PC-3 (cell line): ENCODE data around the gene MRPS11. TPM values are rescaled to one million over a fixed set of nuclear protein-coding genes. Genes with fewer than 3 reads are reported as not detected.
A peak's percentile ranks its signal among the peaks of the same experiment; 100 is the strongest.
"Not testable (repeated sequence)": the region's sequence is repeated elsewhere in the genome, so short reads cannot be mapped to it uniquely, and the experiment has no call there.

Source experiments
- ATAC-seq: fragments of 200-7000 bp; cut with Tn5 transposase; 2 replicates; pipeline ENCODE4 v1.9.1; 2020; ENCODE audit warnings: mild to moderate bottlenecking, moderate library complexity
- BruUV-seq: library from RNA; stranded (reverse); fragments of 400-500 nt; replicated peaks from 2 replicates; lab custom pipeline; 2021; lab: Mats Ljungman, UMichigan
- CTCF ChIA-PET: fragments of 300-600 bp; sonication (Branson Sonifier 250); formaldehyde crosslinking; loops from one replicate; lab custom pipeline; 2022; ENCODE audit warnings: antibody characterized with exemption; lab: Charles Lee
- POLR2A ChIA-PET: fragments of 300-600 bp; sonication (Branson Sonifier 250); formaldehyde crosslinking; loops from one replicate; lab custom pipeline; 2022; ENCODE audit warnings: antibody characterized with exemption; ENCODE audit not compliant: unreplicated experiment; lab: Charles Lee
- DNase-seq: peaks from one replicate; pipeline ENCODE4 v3.0.0-alpha.2; 2015
- H2AFZ ChIP-seq: fragments of 300-600 bp; sonication (generic); 2 replicates; pipeline ENCODE4 v1.6.0; 2016; ENCODE audit warnings: antibody characterized with exemption, low read length
- H3F3A ChIP-seq: fragments of 300-600 bp; sonication (generic); one replicate; pipeline ENCODE4 v1.6.0; 2017; ENCODE audit warnings: antibody characterized with exemption, low read length, control low read depth, mild to moderate bottlenecking; ENCODE audit not compliant: unreplicated experiment
- H3K27ac ChIP-seq: fragments of 300-600 bp; sonication (generic); 2 replicates; pipeline ENCODE4 v1.5.1; 2016; ENCODE audit warnings: mild to moderate bottlenecking, low read length
- H3K27me3 ChIP-seq: fragments of 300-600 bp; sonication (generic); 2 replicates; pipeline ENCODE4 v1.6.1; 2016; ENCODE audit warnings: low read length, mixed read lengths
- H3K36me3 ChIP-seq: fragments of 300-600 bp; sonication (generic); 2 replicates; pipeline ENCODE4 v1.6.1; 2016; ENCODE audit warnings: low read depth, mixed run types, low read length, mixed read lengths
- H3K4me1 ChIP-seq: fragments of 300-600 bp; sonication (generic); 2 replicates; pipeline ENCODE4 v1.5.1; 2016; ENCODE audit warnings: low read length; ENCODE audit not compliant: insufficient read depth
- H3K4me2 ChIP-seq: fragments of 300-600 bp; sonication (generic); 2 replicates; pipeline ENCODE4 v1.6.0; 2016; ENCODE audit warnings: low read length
- H3K4me3 ChIP-seq: fragments of 300-600 bp; sonication (generic); 2 replicates; pipeline ENCODE4 v1.5.1; 2016; ENCODE audit warnings: mild to moderate bottlenecking, low read length, mixed read lengths
- H3K79me2 ChIP-seq: fragments of 300-600 bp; sonication (generic); 2 replicates; pipeline ENCODE4 v1.6.1; 2017; ENCODE audit warnings: low read length, mixed read lengths
- H3K9ac ChIP-seq: fragments of 300-600 bp; sonication (generic); 2 replicates; pipeline ENCODE4 v1.6.0; 2016; ENCODE audit warnings: mild to moderate bottlenecking, low read length
- H3K9me2 ChIP-seq: fragments of 300-600 bp; sonication (generic); replicated peaks from 2 replicates; pipeline ENCODE4 v1.6.1; 2016; ENCODE audit warnings: mixed run types, low read length, mixed read lengths
- H3K9me3 ChIP-seq: fragments of 300-600 bp; sonication (generic); 2 replicates; pipeline ENCODE4 v1.6.1; 2016; ENCODE audit warnings: low read length, mixed read lengths
- H4K20me1 ChIP-seq: fragments of 300-600 bp; sonication (generic); 2 replicates; pipeline ENCODE4 v1.6.1; 2016; ENCODE audit warnings: low read length, mixed read lengths
- CTCF ChIP-seq: fragments of 300-600 bp; sonication (generic); conservative IDR thresholded peaks from 2 replicates; pipeline ENCODE4 v1.5.1; 2017; ENCODE audit warnings: antibody characterized with exemption, low read depth, mild to moderate bottlenecking, low read length
- EZH2 ChIP-seq: fragments of 300-600 bp; sonication (generic); IDR thresholded peaks from one replicate; pipeline ENCODE4 v1.6.1; 2017; ENCODE audit warnings: antibody characterized with exemption, mild to moderate bottlenecking, low read length; ENCODE audit not compliant: unreplicated experiment
- EZH2phosphoT487 ChIP-seq: fragments of 300-600 bp; sonication (generic); IDR thresholded peaks from 2 replicates; pipeline ENCODE4 v1.6.1; 2018; ENCODE audit warnings: mild to moderate bottlenecking, antibody characterized with exemption, low read length, borderline replicate concordance
- intact Hi-C: fragments of 100-400 bp; cut with micrococcal nuclease; formaldehyde crosslinking; loops from 2 replicates; pipeline ENCODE4 v1.9.0; 2023
- total RNA-seq: library from RNA; depleted of rRNA; stranded (reverse); fragments of >200 nt; gene quantifications from 2 replicates; pipeline ENCODE4 v1.2.3, GENCODE V29; 2014

MRPS11 gene
- total RNA-seq, 1 experiment from 2014 or later: 92.7 TPM

GRCh38 chr15:88513195-88513594, 45.7 kb downstream of the MRPS11 start:
- H3F3A ChIP-seq: no peaks in the 10 kb centered on the region
- TF ChIP-seq EZH2 (no peak), EZH2phosphoT487 (no peak), CTCF (no peak)
- no peak overlapping the region for H3K4me2 ChIP-seq
- H3K4me3 ChIP-seq: no peak overlapping the region
- no TSS peak for BruUV-seq
- no peaks in the 10 kb centered on the region for H3K27me3 ChIP-seq
- peaks cover 6% of the 10 kb centered on the region; the same call in 1 of the 2 replicates for H3K4me1 ChIP-seq
- DNase-seq (peak; percentile 51), ATAC-seq (peak; percentile 93)
- no peaks in the 10 kb centered on the region for H3K79me2 ChIP-seq
- no peaks in the 10 kb centered on the region for H3K36me3 ChIP-seq
- CTCF ChIA-PET: interaction anchor here (0.7 kb wide), 1 partner anchor 46 kb away, joined by 5 read pairs; the partner anchor contains the start of genes MRPL46 and MRPS11
- no peaks in the 10 kb centered on the region for H3K9me2 ChIP-seq
- no peak overlapping the region for H3K9ac ChIP-seq
- H2AFZ ChIP-seq: no peak overlapping the region
- H3K27ac ChIP-seq: no peak overlapping the region
- intact Hi-C loops: no loop called here
- H4K20me1 ChIP-seq: no peaks in the 10 kb centered on the region
- H3K9me3 ChIP-seq: no peaks in the 10 kb centered on the region
- POLR2A ChIA-PET: no interaction called here

- no peak for TF ChIP-seq EZH2phosphoT487
- TF ChIP-seq CTCF: no peak
- no peak for TF ChIP-seq EZH2
- Histone ChIP-seq H3K9ac (no peak overlapping the region), H3F3A (no peaks in the 10 kb centered on the region), H3K4me3 (no peak overlapping the region), H3K4me1 (no peaks in the 10 kb centered on the region), H4K20me1 (no peaks in the 10 kb centered on the region), H3K9me2 (no peaks in the 10 kb centered on the region), H3K9me3 (no peaks in the 10 kb centered on the region), H2AFZ (no peak overlapping the region), H3K79me2 (no peaks in the 10 kb centered on the region), H3K4me2 (no peak overlapping the region), H3K27ac (no peak overlapping the region), H3K36me3 (no peaks in the 10 kb centered on the region), H3K27me3 (no peaks in the 10 kb centered on the region)
- BruUV-seq: no TSS peak
- intact Hi-C loops: no loop called here
- ChIA-PET POLR2A (no interaction called here), CTCF (no interaction called here)
- DNase-seq (no peak), ATAC-seq (no peak)
Observed at GRCh38 chr15:88518903-88519302, 51.4 kb downstream of the MRPS11 start.

GRCh38 chr15:88524094-88524493, 56.6 kb downstream of the MRPS11 start:
- not testable (repeated sequence) for H3F3A ChIP-seq

More at GRCh38 chr15:88524094-88524493, 56.6 kb downstream of the MRPS11 start:
- H3K4me3 ChIP-seq, H2AFZ ChIP-seq, H3K36me3 ChIP-seq, H3K9ac ChIP-seq, H3K9me2 ChIP-seq, H3K4me1 ChIP-seq, DNase-seq, POLR2A ChIA-PET, H3K4me2 ChIP-seq, BruUV-seq, H3K79me2 ChIP-seq, H3K27ac ChIP-seq, intact Hi-C loops, CTCF ChIA-PET, ATAC-seq, H4K20me1 ChIP-seq, H3K27me3 ChIP-seq, H3K9me3 ChIP-seq: not testable (repeated sequence)
